OCI-LY1 (cell line): ENCODE results near the gene TBC1D5.

Experiments
- H2AFZ ChIP-seq: fragments of 200-600 bp; sonication (generic), shearing (Covaris generic); 2 replicates; pipeline ENCODE4 v1.6.0; 2014; ENCODE audit warnings: antibody characterized with exemption, mild to moderate bottlenecking, low read length
- H3F3A ChIP-seq: fragments of 200-600 bp; sonication (generic), shearing (Covaris generic); 2 replicates; pipeline ENCODE4 v1.6.0; 2014; ENCODE audit warnings: mild to moderate bottlenecking, antibody characterized with exemption, low read length, moderate library complexity; ENCODE audit not compliant: insufficient read depth
- H3K27ac ChIP-seq: fragments of 200-600 bp; sonication (generic); 2 replicates; pipeline ENCODE4 v1.5.1; 2014; ENCODE audit warnings: low read length, mixed run types, mild to moderate bottlenecking, low read depth; ENCODE audit not compliant: poor library complexity, severe bottlenecking
- H3K27me3 ChIP-seq: fragments of 200-600 bp; sonication (generic); 2 replicates; pipeline ENCODE4 v1.6.0; 2014; ENCODE audit warnings: antibody characterized with exemption, mild to moderate bottlenecking, low read length, moderate library complexity; ENCODE audit not compliant: insufficient read depth
- H3K36me3 ChIP-seq: fragments of 200-600 bp; sonication (generic); 2 replicates; pipeline ENCODE4 v1.6.1; 2014; ENCODE audit warnings: mild to moderate bottlenecking, antibody characterized with exemption, low read length, moderate library complexity, mixed read lengths; ENCODE audit not compliant: insufficient read depth
- H3K4me1 ChIP-seq: fragments of 200-600 bp; sonication (generic); 2 replicates; pipeline ENCODE4 v1.5.1; 2014; ENCODE audit warnings: mild to moderate bottlenecking, low read length, moderate library complexity; ENCODE audit not compliant: insufficient read depth, severe bottlenecking
- H3K4me2 ChIP-seq: fragments of 200-600 bp; sonication (generic), shearing (Covaris generic); 2 replicates; pipeline ENCODE4 v1.6.1; 2014; ENCODE audit warnings: low read length
- H3K4me3 ChIP-seq: fragments of 200-600 bp; sonication (generic); 2 replicates; pipeline ENCODE4 v1.5.1; 2014; ENCODE audit warnings: low read length, low read depth, mild to moderate bottlenecking, mixed read lengths; ENCODE audit not compliant: poor library complexity, severe bottlenecking
- H3K79me2 ChIP-seq: fragments of 200-600 bp; shearing (Covaris generic); 2 replicates; pipeline ENCODE4 v1.6.1; 2016; ENCODE audit warnings: mixed run types, low read length, mixed read lengths; ENCODE audit not compliant: insufficient read depth
- H3K9ac ChIP-seq: fragments of 200-600 bp; sonication (generic), shearing (Covaris generic); 2 replicates; pipeline ENCODE4 v1.6.1; 2014; ENCODE audit warnings: mild to moderate bottlenecking, low read length, mixed read lengths
- H3K9me2 ChIP-seq: fragments of 200-600 bp; sonication (generic), shearing (Covaris generic); 2 replicates; pipeline ENCODE4 v1.6.1; 2014; ENCODE audit warnings: low read depth, mild to moderate bottlenecking, low read length, mixed read lengths
- H3K9me3 ChIP-seq: fragments of 200-600 bp; shearing (Covaris generic); 2 replicates; pipeline ENCODE4 v1.6.1; 2014; ENCODE audit warnings: low read length, mixed read lengths
- H4K20me1 ChIP-seq: fragments of 200-600 bp; sonication (generic), shearing (Covaris generic); 2 replicates; pipeline ENCODE4 v1.6.0; 2016; ENCODE audit warnings: mild to moderate bottlenecking, low read length; ENCODE audit not compliant: insufficient read depth
- CTCF ChIP-seq: fragments of 200-600 bp; sonication (generic), shearing (Covaris generic); IDR thresholded peaks from 2 replicates; pipeline ENCODE4 v1.5.1; 2017; ENCODE audit warnings: mild to moderate bottlenecking, antibody characterized with exemption, low read length, moderate library complexity, mixed read lengths
- EZH2 ChIP-seq: fragments of 200-600 bp; sonication (generic), shearing (Covaris generic); IDR thresholded peaks from 2 replicates; pipeline ENCODE4 v1.8.0; 2017; ENCODE audit warnings: borderline replicate concordance, mixed run types, mild to moderate bottlenecking, antibody characterized with exemption, low read length, moderate library complexity, mixed read lengths

The TBC1D5 gene

GRCh38 chr3:17119201-17120072 lies 623.0 kb downstream of the TBC1D5 start:
- Histone ChIP-seq H4K20me1 (no peaks in the 10 kb centered on the region), H3K27ac (no peak overlapping the region), H2AFZ (no peak overlapping the region), H3K36me3 (no peaks in the 10 kb centered on the region), H3F3A (no peaks in the 10 kb centered on the region), H3K9me2 (no peaks in the 10 kb centered on the region), H3K27me3 (no peaks in the 10 kb centered on the region), H3K79me2 (no peaks in the 10 kb centered on the region), H3K4me2 (no peak overlapping the region), H3K4me1 (no peaks in the 10 kb centered on the region), H3K9ac (no peak overlapping the region), H3K9me3 (no peaks in the 10 kb centered on the region), H3K4me3 (no peak overlapping the region)
- TF ChIP-seq EZH2 (no peak), CTCF (no peak)

- Histone ChIP-seq H3K36me3 (no peaks in the 10 kb centered on the region), H3K27me3 (no peaks in the 10 kb centered on the region), H3K4me2 (no peak overlapping the region), H3F3A (no peaks in the 10 kb centered on the region), H3K4me1 (no peaks in the 10 kb centered on the region), H3K9me2 (no peaks in the 10 kb centered on the region), H2AFZ (no peak overlapping the region), H4K20me1 (no peaks in the 10 kb centered on the region), H3K9me3 (no peaks in the 10 kb centered on the region), H3K4me3 (no peak overlapping the region), H3K27ac (no peak overlapping the region), H3K79me2 (no peaks in the 10 kb centered on the region), H3K9ac (no peak overlapping the region)
- TF ChIP-seq CTCF (no peak), EZH2 (no peak)
These were observed 623.7 kb downstream of the TBC1D5 start for GRCh38 chr3:17118771-17119170.

GRCh38 chr3:17116007-17116600 lies 626.3 kb downstream of the TBC1D5 start:
- 0 out of 2 replicates have a peak, but pooled peaks cover 2% of the 10 kb centered on the region for H3K9me3 ChIP-seq
- TF ChIP-seq CTCF: no peak
- TF ChIP-seq EZH2: no peak

More at GRCh38 chr3:17116007-17116600, 626.3 kb downstream of the TBC1D5 start:
- Histone ChIP-seq H3K4me3 (no peak overlapping the region), H3K27ac (no peak overlapping the region), H3F3A (no peaks in the 10 kb centered on the region), H3K27me3 (no peaks in the 10 kb centered on the region), H3K36me3 (no peaks in the 10 kb centered on the region), H3K79me2 (no peaks in the 10 kb centered on the region), H3K4me2 (no peak overlapping the region), H3K4me1 (no peaks in the 10 kb centered on the region), H2AFZ (no peak overlapping the region), H3K9me2 (no peaks in the 10 kb centered on the region), H3K9ac (no peak overlapping the region), H4K20me1 (no peaks in the 10 kb centered on the region)
